Measurements from ENCODE around the gene PDZD2.
A peak's percentile ranks its signal among the peaks of the same experiment; 100 is the strongest.
"Not testable (repeated sequence)": the region's sequence is repeated elsewhere in the genome, so short reads cannot be mapped to it uniquely, and the experiment has no call there.

PDZD2 gene

GRCh38 chr5:31987985-31988710 is 349.2 kb downstream of the PDZD2 start:
- no peak for DNase-seq

DNA sequence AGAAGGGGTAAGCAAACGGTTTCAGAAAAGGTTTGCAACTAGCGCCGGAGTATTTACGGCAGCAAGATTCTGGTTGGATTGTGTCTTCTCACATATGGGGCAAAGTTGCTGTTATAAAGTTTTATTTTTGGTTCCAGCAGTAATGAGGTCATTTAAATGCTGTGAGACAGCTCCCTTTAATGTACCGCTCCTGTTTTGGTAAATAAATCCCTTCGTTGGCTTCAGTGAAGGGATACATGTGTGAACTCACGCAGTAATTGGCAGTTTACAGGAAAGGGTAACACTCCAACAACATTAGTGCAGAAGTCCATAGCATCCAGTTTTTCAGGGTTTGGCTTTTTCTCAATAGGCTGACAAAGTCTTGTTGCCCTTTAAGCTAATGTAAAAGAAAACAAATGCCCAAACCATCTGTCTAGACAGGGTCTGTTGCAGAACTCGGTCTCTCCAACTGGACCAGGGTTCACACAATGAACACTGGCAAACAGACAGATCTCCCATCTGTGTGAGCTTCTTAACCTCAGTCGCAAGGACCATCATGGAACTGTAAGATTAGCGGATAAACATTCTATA is 351.2 kb downstream of the PDZD2 start:
- no peak for DNase-seq

DNA sequence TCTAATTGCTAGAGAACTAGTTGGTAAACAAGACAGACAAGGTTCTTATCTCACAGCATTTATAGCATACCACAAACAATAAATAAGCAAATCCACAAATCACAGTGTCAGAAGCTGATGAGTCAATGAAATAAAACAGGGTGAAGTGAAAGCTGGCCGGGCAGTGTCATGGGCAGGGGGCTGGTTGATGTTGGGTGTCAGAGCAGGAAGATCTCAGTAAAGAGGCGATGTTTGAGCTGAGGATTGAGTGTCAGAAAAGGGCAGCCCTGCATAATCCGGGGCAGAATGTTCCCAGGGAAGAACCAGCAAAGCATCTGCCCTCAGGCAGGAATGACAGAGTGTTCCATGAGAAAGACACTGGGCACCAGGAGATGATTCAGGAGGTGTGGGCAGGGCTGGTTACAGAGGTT is 351.8 kb downstream of the PDZD2 start:
- DNase-seq, result no peak

DNA sequence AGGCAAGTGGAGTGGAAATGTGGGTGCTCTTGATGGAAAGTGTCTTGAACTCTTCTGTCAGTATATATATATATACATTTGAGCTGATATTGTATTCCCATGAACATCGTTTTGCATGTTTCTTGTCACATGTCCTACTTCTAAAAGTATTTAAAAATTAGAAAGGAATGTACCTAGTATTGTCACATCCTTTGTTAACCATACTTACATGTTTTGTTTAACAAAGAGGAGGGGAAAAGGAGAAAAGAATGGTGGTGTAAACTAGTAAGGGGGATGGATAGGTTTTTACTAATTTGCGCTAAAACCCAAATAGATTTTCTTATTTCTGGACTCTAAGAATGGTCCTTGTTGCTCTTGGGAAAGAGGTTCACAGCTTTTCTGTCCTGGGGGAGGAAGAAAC is 353.4 kb downstream of the PDZD2 start:
- no peak for DNase-seq

GRCh38 chr5:31993165-31993961 is 354.4 kb downstream of the PDZD2 start:
- DNase-seq, result peak; percentile 80

GRCh38 chr5:31995006-31995405 is 356.1 kb downstream of the PDZD2 start:
- no peak for DNase-seq

GRCh38 chr5:31995714-31996113 is 356.8 kb downstream of the PDZD2 start:
- DNase-seq, result no peak

- no peak for DNase-seq
These were observed 358.0 kb downstream of the PDZD2 start for GRCh38 chr5:31996909-31997308.

DNA sequence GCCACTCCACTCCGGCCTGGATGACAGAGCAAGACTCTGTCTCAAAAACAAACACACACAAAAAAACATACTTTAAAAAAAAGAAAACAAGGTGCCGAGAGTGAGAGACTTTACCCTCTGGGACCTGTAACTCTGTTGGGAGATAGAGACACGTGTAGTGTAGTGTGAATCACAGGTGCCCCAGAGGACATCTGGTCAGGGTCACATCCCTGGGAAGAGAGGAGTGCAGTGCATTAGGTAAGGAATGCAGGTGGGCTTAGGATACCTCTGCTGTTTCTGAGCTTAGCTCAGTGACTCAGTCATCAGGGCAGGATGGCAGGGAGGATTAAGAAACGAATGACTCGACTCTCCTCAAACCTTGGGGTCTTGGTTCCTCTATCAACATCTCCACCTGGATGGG is 360.5 kb downstream of the PDZD2 start:
- no peak for DNase-seq

DNA sequence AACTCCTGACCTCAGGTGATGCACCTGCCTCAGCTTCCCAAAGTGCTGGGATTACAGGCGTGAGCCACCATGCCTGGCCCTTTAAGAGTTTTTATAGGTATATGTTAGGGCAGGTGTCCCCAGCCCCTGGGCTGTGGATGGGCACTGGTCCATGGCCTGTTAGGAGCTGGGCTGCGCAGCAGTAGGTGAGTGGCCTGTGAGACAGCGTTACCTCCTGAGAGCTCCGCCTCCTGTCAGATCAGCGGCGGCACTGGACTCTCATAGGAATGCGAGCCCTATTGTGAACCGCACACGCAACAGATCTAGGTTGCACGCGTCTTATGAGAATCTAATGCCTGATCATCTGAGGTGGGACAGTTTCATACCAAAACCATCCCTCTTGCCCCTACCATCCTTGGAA is 361.8 kb downstream of the PDZD2 start:
- no peak for DNase-seq

GRCh38 chr5:32001284-32001683 is 362.4 kb downstream of the PDZD2 start:
- no peak for DNase-seq

GRCh38 chr5:32001707-32002106 is 362.8 kb downstream of the PDZD2 start:
- no peak for DNase-seq

DNA sequence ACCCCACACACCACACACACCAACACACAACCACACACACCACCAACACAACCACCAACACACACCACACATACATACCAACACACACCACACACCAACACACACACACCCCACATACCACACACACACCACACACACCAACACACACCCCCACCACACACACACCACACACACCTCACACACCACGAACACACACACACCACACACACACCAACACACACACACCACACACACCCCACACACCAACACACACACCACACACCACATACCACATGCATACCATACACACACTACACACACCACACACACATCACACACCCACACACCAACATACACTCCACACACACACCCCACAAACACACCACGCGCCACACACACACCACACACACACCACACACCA is 363.8 kb downstream of the PDZD2 start:
- DNase-seq, result no peak

DNA sequence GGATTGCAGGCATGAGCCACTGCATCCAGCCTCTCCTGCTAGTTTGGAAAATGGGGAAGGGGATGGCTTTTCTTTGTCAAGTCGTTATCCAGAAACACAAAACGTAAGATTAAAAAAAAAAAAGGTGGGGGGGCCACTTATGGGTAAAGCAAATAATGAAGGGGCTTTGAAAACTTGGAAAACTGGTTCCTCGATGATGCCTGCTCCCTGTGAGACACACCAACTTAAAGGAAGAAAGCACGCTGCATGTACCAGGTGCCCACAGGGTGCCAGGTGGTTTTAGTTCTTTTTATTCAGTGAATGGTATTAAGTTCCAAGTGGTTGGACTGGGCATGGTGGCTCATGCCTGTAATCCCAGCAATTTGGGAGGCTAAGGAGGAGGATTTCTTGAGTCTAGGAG is 365.1 kb downstream of the PDZD2 start:
- no peak for DNase-seq

DNA sequence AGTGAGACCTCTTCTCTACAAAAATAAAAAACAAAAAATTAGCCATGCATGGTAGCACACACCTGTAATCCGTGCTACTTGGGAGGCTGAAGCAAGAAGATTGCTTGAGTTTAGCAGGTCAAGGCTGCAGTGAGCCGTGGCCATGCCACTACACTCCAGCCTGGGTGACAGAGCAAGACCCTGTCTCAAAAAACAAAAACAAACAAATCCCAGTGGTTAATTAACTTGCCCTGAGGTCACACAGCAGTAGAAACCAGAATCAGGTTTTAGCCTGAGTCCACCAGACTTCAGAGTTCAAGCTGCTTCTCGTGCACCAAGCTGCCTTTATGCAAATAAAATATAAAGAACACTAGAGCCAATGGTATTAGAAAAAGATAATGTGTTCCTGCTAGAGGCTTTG is 365.5 kb downstream of the PDZD2 start:
- no peak for DNase-seq

DNA sequence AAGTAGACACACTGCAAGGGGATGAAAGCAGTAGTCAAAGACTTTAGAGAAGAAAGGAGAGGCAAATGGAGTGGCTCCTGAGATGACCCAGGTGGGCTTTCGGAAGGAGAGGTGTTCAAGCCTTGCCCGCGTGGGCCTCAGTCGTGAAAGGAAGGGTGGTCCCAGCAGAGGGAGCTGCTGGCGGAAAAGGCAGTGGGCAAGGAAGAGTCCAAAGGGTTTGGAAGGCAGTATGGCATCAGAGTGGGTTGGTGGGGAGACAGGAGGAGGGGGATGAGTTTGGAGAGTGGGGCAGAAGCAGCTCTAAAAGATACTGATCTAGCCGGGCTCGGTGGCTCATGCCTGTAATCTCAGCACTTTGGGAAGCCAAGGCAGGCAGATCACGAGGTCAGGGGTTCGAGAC is 369.8 kb downstream of the PDZD2 start:
- no peak for DNase-seq

- no peak for DNase-seq
These were observed 374.7 kb downstream of the PDZD2 start for GRCh38 chr5:32013658-32014057.

GRCh38 chr5:32014096-32014745 is 375.3 kb downstream of the PDZD2 start:
- DNase-seq, result no peak

DNA sequence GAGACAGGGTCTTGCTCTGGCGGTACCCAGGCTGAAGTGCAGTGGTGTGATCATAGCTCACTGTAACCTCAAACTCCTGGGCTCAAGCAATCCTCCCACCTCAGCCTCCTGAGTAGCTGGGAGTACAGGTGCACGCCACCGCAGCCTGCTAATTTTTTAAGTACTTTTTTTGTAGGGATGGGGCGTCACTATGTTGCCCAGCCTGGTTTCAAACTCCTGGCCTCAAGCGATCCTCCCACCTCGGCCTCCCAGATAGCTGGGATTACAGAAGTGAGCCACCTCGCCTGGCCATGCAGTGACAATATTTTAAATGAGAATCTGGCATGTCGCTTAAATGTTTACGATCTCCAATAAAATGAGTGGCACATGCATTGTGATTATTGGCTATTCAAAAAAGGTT is 376.3 kb downstream of the PDZD2 start:
- not testable (repeated sequence) for DNase-seq

- DNase-seq, result peak; percentile 53
These were observed 378.9 kb downstream of the PDZD2 start for GRCh38 chr5:32017692-32018367.

GRCh38 chr5:32018476-32019436 is 379.8 kb downstream of the PDZD2 start:
- DNase-seq, result no peak

- no peak for DNase-seq
These were observed 381.3 kb downstream of the PDZD2 start for GRCh38 chr5:32020271-32020670.
